ENCODE data around the gene HOXB7. TPM values are rescaled to one million over a fixed set of nuclear protein-coding genes. Genes with fewer than 3 reads are reported as not detected.

The HOXB7 gene
- total RNA-seq, 1 donor from 2014 or later: 3.6 TPM

- no peaks in the 10 kb centered on the region for H3K9me3 Mint-ChIP-seq (ENCODE audit: unreplicated experiment)
- H3K4me1 Mint-ChIP-seq (ENCODE audit: unreplicated experiment): peaks cover 66% of the 10 kb centered on the region
Observed at GRCh38 chr17:48584223-48584741, 26.5 kb downstream of the HOXB7 start.

GRCh38 chr17:48583708-48584222 is 27.1 kb downstream of the HOXB7 start:
- Mint-ChIP-seq H3K9me3 (ENCODE audit: unreplicated experiment) (no peaks in the 10 kb centered on the region), H3K4me3 (ENCODE audit: unreplicated experiment) (peak overlapping the region; percentile 16), H3K27ac (ENCODE audit: unreplicated experiment) (no peak overlapping the region), H3K36me3 (ENCODE audit: low read depth, unreplicated experiment) (no peaks in the 10 kb centered on the region), H3K4me1 (ENCODE audit: unreplicated experiment) (peaks cover 70% of the 10 kb centered on the region), H3K27me3 (ENCODE audit: unreplicated experiment) (peaks cover 69% of the 10 kb centered on the region)
- DNase-seq (ENCODE audit: low spot score): no peak
- no peak for TF ChIP-seq CTCF (IDR thresholded peaks at IDR 0.05; ENCODE audit: unreplicated experiment)

More at GRCh38 chr17:48584223-48584741, 26.5 kb downstream of the HOXB7 start:
- no peak for DNase-seq (ENCODE audit: low spot score)
- TF ChIP-seq CTCF (IDR thresholded peaks at IDR 0.05; ENCODE audit: unreplicated experiment): no peak
- no peak overlapping the region for H3K27ac Mint-ChIP-seq (ENCODE audit: unreplicated experiment)
- peak overlapping the region; percentile 16 for H3K4me3 Mint-ChIP-seq (ENCODE audit: unreplicated experiment)
- H3K36me3 Mint-ChIP-seq (ENCODE audit: low read depth, unreplicated experiment): no peaks in the 10 kb centered on the region
- H3K27me3 Mint-ChIP-seq (ENCODE audit: unreplicated experiment): peaks cover 65% of the 10 kb centered on the region

- Mint-ChIP-seq H3K4me3 (ENCODE audit: unreplicated experiment) (peak overlapping the region; percentile 84), H3K27me3 (ENCODE audit: unreplicated experiment) (peaks cover 62% of the 10 kb centered on the region), H3K4me1 (ENCODE audit: unreplicated experiment) (peaks cover 64% of the 10 kb centered on the region), H3K27ac (ENCODE audit: unreplicated experiment) (no peak overlapping the region), H3K36me3 (ENCODE audit: low read depth, unreplicated experiment) (no peaks in the 10 kb centered on the region), H3K9me3 (ENCODE audit: unreplicated experiment) (no peaks in the 10 kb centered on the region)
- TF ChIP-seq CTCF (IDR thresholded peaks at IDR 0.05; ENCODE audit: unreplicated experiment): no peak
- no peak for DNase-seq (ENCODE audit: low spot score)
Observed at GRCh38 chr17:48582750-48583069, 28.1 kb downstream of the HOXB7 start.

DNA sequence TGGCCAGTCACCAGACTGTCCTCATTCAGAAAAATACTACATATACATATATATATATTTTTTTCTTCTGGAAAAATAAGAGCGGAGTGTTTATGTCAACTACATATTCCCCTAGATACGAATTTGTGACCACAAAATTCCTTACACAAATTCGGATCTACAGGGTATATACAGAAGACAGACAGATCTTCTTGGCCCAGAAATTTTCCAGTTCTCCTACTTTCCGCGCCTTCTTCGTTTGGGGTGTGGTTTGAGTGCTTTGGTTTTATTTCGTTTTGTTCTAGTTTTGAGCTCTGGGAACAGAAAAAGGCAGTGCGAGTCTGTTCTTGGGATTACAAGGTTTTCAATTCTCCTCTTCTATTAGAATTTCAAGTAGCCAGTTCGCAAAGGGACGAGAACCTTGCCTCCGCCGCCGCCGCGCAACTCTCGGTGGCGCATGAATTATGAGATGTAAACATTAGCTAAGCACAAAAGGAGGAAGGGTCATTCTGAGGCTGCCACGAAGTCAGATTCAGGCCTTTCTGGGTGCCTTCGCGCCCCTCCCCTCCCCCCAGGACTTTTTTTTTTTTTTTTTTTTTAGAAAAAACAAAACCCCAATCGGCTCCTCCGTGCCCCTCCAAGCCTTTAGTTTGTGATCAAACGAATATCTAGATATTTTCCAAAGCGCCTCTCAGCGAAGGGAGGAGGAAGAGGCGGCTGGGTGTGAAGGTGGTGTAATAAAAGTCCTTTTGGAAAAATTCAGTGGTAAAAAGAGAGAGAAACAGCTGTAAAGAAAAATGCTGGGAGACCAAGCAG is 30.9 kb downstream of the HOXB7 start:
- Mint-ChIP-seq H3K4me3 (ENCODE audit: unreplicated experiment) (peak overlapping the region; percentile 23), H3K4me1 (ENCODE audit: unreplicated experiment) (peaks cover 52% of the 10 kb centered on the region), H3K27me3 (ENCODE audit: unreplicated experiment) (peaks cover 47% of the 10 kb centered on the region), H3K9me3 (ENCODE audit: unreplicated experiment) (no peaks in the 10 kb centered on the region), H3K27ac (ENCODE audit: unreplicated experiment) (no peak overlapping the region), H3K36me3 (ENCODE audit: low read depth, unreplicated experiment) (no peaks in the 10 kb centered on the region)
- no peak for DNase-seq (ENCODE audit: low spot score)
- TF ChIP-seq CTCF (IDR thresholded peaks at IDR 0.05; ENCODE audit: unreplicated experiment): no peak

GRCh38 chr17:48579471-48579759 is 31.4 kb downstream of the HOXB7 start:
- peaks cover 50% of the 10 kb centered on the region for H3K4me1 Mint-ChIP-seq (ENCODE audit: unreplicated experiment)
- no peaks in the 10 kb centered on the region for H3K36me3 Mint-ChIP-seq (ENCODE audit: low read depth, unreplicated experiment)
- no peaks in the 10 kb centered on the region for H3K9me3 Mint-ChIP-seq (ENCODE audit: unreplicated experiment)
- DNase-seq (ENCODE audit: low spot score): no peak
- peak overlapping the region; percentile 90 for H3K4me3 Mint-ChIP-seq (ENCODE audit: unreplicated experiment)
- TF ChIP-seq CTCF (IDR thresholded peaks at IDR 0.05; ENCODE audit: unreplicated experiment): no peak
- H3K27me3 Mint-ChIP-seq (ENCODE audit: unreplicated experiment): peaks cover 46% of the 10 kb centered on the region
- peak overlapping the region; percentile 34 for H3K27ac Mint-ChIP-seq (ENCODE audit: unreplicated experiment)

All from endothelial cell (in vitro differentiated cells).